ENCODE results near the gene PPP6R2.

DNA sequence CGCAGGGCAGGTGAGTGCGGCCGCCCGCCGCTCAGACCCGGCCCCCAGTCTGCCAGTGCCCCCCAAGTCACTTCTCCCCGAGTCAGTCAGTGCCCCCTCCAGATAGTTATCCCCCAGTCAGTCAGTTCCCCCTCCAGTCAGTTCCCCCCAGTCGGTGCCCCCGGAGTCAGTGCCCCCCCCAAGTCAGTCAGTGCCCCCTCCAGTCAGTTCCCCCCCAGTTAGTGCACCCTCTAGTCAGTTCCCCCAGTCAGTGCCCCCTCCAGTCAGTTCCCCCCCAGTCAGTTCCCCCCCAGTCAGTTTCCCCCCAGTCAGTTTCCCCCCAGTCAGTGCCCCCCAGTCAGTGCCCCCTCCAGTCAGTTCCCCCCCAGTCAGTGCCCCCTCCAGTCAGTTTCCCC, 411 bp downstream of the PPP6R2 start:
- no peak for TF ChIP-seq CTCF (conservative IDR thresholded peaks at IDR 0.05)
- TF ChIP-seq ZFX (IDR thresholded peaks at IDR 0.05), result no peak

All from C4-2B (cell line).